T-cell (primary cell): ENCODE data around the gene MICU2. TPM values are rescaled to one million over a fixed set of nuclear protein-coding genes. Genes with fewer than 3 reads are reported as not detected.

ENCODE experiments used
- ATAC-seq, 4 experiments: fragments of 200-7000 bp in 3 of 4; fragments of 150-1000 bp in 1 of 4; cut with Tn5 transposase; replicated peaks in 1 of 4; 1 replicate in 3 of 4; 2 replicates in 1 of 4; pipeline ENCODE4 v1.10.0; 2021; ENCODE audit warnings: moderate library complexity in 3 of 4, mild to moderate bottlenecking in 2 of 4, moderate number of reproducible peaks in 1 of 4
- CTCF ChIA-PET, 2 donors: fragments of 300-600 bp; sonication (Branson Sonifier 250); formaldehyde crosslinking; loops; one replicate each; lab custom pipeline; 2022; ENCODE audit warnings: antibody characterized with exemption in 2 of 2; lab: Charles Lee
- POLR2A ChIA-PET, 2 donors: fragments of 300-600 bp; sonication (Branson Sonifier 250); formaldehyde crosslinking; loops; one replicate each; lab custom pipeline; 2022; ENCODE audit warnings: antibody characterized with exemption in 2 of 2; lab: Charles Lee
- DNase-seq, 35 experiments: peaks; one replicate each; pipeline versions ENCODE4 v3.0.0 to v3.0.0-alpha.2; 2013 to 2023
- H3K27ac ChIP-seq: one replicate; pipeline ENCODE4 v1.5.1; 2013; ENCODE audit warnings: low read length
- H3K27me3 ChIP-seq, 2 experiments: replicated peaks in 1 of 2; 1 replicate in 1 of 2; 2 replicates in 1 of 2; pipeline versions ENCODE4 v1.6.1 to v1.7.0; 2013; ENCODE audit warnings: low read length in 1 of 2, mixed read lengths in 1 of 2; ENCODE audit not compliant: control insufficient read depth in 2 of 2, insufficient read depth in 2 of 2; ENCODE audit errors: extremely low read depth in 1 of 2
- H3K36me3 ChIP-seq, 2 donors: 1 replicate in 1 of 2; 2 replicates in 1 of 2; pipeline versions ENCODE4 v1.6.1 to v1.7.0; 2013; ENCODE audit warnings: low read length in 1 of 2; ENCODE audit not compliant: control insufficient read depth in 2 of 2, insufficient read depth in 1 of 2; ENCODE audit errors: extremely low read depth in 1 of 2
- H3K4me1 ChIP-seq, 2 experiments: 1 replicate in 1 of 2; 2 replicates in 1 of 2; pipeline versions ENCODE4 v1.6.1 to v1.7.0; 2013; ENCODE audit warnings: low read length in 2 of 2, mixed read lengths in 1 of 2; ENCODE audit not compliant: insufficient read depth in 2 of 2, control insufficient read depth in 1 of 2; ENCODE audit errors: extremely low read depth in 1 of 2
- H3K4me3 ChIP-seq, 2 donors: 1 replicate in 1 of 2; 2 replicates in 1 of 2; pipeline versions ENCODE4 v1.5.1 to v1.7.0; 2013; ENCODE audit warnings: mild to moderate bottlenecking in 2 of 2, low read length in 1 of 2, moderate library complexity in 1 of 2; ENCODE audit not compliant: control insufficient read depth in 1 of 2; ENCODE audit errors: extremely low read depth in 1 of 2
- H3K9me3 ChIP-seq: 2 replicates; pipeline ENCODE4 v1.7.0; 2013
- H3K27ac Mint-ChIP-seq, 2 donors: one replicate each; pipeline ENCODE4 v1.8.0; 2020 to 2021; ENCODE audit warnings: mild to moderate bottlenecking in 2 of 2, mixed read lengths in 2 of 2
- H3K27me3 Mint-ChIP-seq, 2 donors: one replicate each; pipeline ENCODE4 v1.8.0; 2021 to 2022; ENCODE audit warnings: mixed read lengths in 2 of 2
- H3K36me3 Mint-ChIP-seq: one replicate; pipeline ENCODE4 v1.8.0; 2021; ENCODE audit warnings: mixed read lengths
- H3K4me1 Mint-ChIP-seq, 3 donors: one replicate each; pipeline ENCODE4 v1.8.0; 2020 to 2022; ENCODE audit warnings: mixed read lengths in 3 of 3, mild to moderate bottlenecking in 1 of 3
- H3K4me3 Mint-ChIP-seq, 3 donors: one replicate each; pipeline ENCODE4 v1.8.0; 2020 to 2022; ENCODE audit warnings: mild to moderate bottlenecking in 3 of 3, mixed read lengths in 3 of 3, moderate library complexity in 3 of 3
- H3K9me3 Mint-ChIP-seq, 3 donors: one replicate each; pipeline ENCODE4 v1.8.0; 2020 to 2022; ENCODE audit warnings: mixed read lengths in 3 of 3
- WGBS: methylation state at CpG from one replicate; pipeline ENCODE4 v1.1.5; 2013; ENCODE audit warnings: missing lambda C conversion rate; ENCODE audit not compliant: insufficient coverage; 5-methylcytosine and 5-hydroxymethylcytosine counted together
- total RNA-seq, 35 experiments: library from RNA in 6 of 35; stranded (reverse) in 6 of 35; fragments of 120-200 nt in 1 of 35; gene quantifications; one replicate each; pipeline versions ENCODE4 v1.2.1 to v1.2.4 and lab custom pipeline; 2013 to 2026

Gene MICU2
- total RNA-seq, 5 donors from 2014 or later (not counting 1 experiment from before 2014, with no cell fraction given) = 30.6 to 40.6 (median 38.6) TPM

- Histone ChIP-seq H3K4me1 (no peaks in the 10 kb centered on the region), H3K36me3 (peaks cover 3 to 11% of the 10 kb centered on the region in 2 donors), H3K27ac (no peak overlapping the region), H3K27me3 (no peaks in the 10 kb centered on the region), H3K9me3 (no peaks in the 10 kb centered on the region), H3K4me3 (no peak overlapping the region)
- CTCF ChIA-PET = no interaction called here
- ATAC-seq (no peak), DNase-seq (no peak)
- peaks cover 43% of the 10 kb centered on the region for H3K36me3 Mint-ChIP-seq
- H3K4me3 Mint-ChIP-seq = no peak overlapping the region
- H3K27ac Mint-ChIP-seq = no peak overlapping the region
- peaks cover 32 to 38% (median 37%) of the 10 kb centered on the region in 3 donors for H3K4me1 Mint-ChIP-seq
- H3K27me3 Mint-ChIP-seq = no peaks in the 10 kb centered on the region
- no peaks in the 10 kb centered on the region for H3K9me3 Mint-ChIP-seq
- POLR2A ChIA-PET = no interaction called here
These were observed 62.7 kb downstream of the MICU2 start for GRCh38 chr13:21541271-21541670.

GRCh38 chr13:21539687-21540086, 64.3 kb downstream of the MICU2 start:
- Histone ChIP-seq H3K9me3 (no peaks in the 10 kb centered on the region), H3K4me1 (no peaks in the 10 kb centered on the region), H3K36me3 (peaks cover 3 to 11% of the 10 kb centered on the region in 2 donors), H3K27me3 (no peaks in the 10 kb centered on the region), H3K27ac (no peak overlapping the region), H3K4me3 (no peak overlapping the region)
- DNase-seq (no peak), ATAC-seq (no peak)
- Mint-ChIP-seq H3K4me3 (no peak overlapping the region), H3K9me3 (no peaks in the 10 kb centered on the region), H3K27me3 (no peaks in the 10 kb centered on the region), H3K4me1 (peaks cover 19 to 28% (median 26%) of the 10 kb centered on the region in 3 donors), H3K36me3 (peaks cover 34% of the 10 kb centered on the region), H3K27ac (no peak overlapping the region)
- ChIA-PET POLR2A (interaction anchor here in 1 of 2 donors (0.6 to 0.7 kb wide), 2 partner anchors 33 to 841 kb away, joined by 3 to 4 read pairs; no protein-coding TSS in a partner anchor), CTCF (no interaction called here)

- ChIA-PET POLR2A (interaction anchor here in 1 of 2 donors (0.5 to 0.7 kb wide), 2 partner anchors 64 to 840 kb away, joined by 3 to 4 read pairs; no protein-coding TSS in a partner anchor), CTCF (no interaction called here)
- Mint-ChIP-seq H3K27me3 (no peaks in the 10 kb centered on the region), H3K4me1 (peaks cover 11 to 21% (median 17%) of the 10 kb centered on the region in 3 donors), H3K4me3 (no peak overlapping the region), H3K27ac (no peak overlapping the region), H3K36me3 (peaks cover 33% of the 10 kb centered on the region), H3K9me3 (no peaks in the 10 kb centered on the region)
- Histone ChIP-seq H3K27ac (no peak overlapping the region), H3K9me3 (no peaks in the 10 kb centered on the region), H3K4me3 (no peak overlapping the region), H3K4me1 (no peaks in the 10 kb centered on the region), H3K27me3 (no peaks in the 10 kb centered on the region), H3K36me3 (peaks cover 3 to 11% of the 10 kb centered on the region in 2 donors)
- ATAC-seq = no peak
- 88% methylated on average over 1 of the region's 1 CpG for WGBS
- DNase-seq = no peak
These were observed 65.2 kb downstream of the MICU2 start for GRCh38 chr13:21538753-21539152.

- no peak overlapping the region for H3K27ac Mint-ChIP-seq
- POLR2A ChIA-PET = interaction anchor here in 1 of 2 donors (0.5 kb wide), 2 partner anchors 44 to 65 kb away, joined by 3 read pairs; no protein-coding TSS in a partner anchor
These were observed 65.7 kb downstream of the MICU2 start for GRCh38 chr13:21538280-21538679.

GRCh38 chr13:21537105-21537504, 66.9 kb downstream of the MICU2 start:
- Mint-ChIP-seq H3K27ac (no peak overlapping the region), H3K36me3 (peaks cover 42% of the 10 kb centered on the region)
- POLR2A ChIA-PET = interaction anchor here in 1 of 2 donors (0.7 kb wide), 1 partner anchor 45 kb away, joined by 9 read pairs; no protein-coding TSS in a partner anchor

More at GRCh38 chr13:21538280-21538679, 65.7 kb downstream of the MICU2 start:
- Histone ChIP-seq H3K27me3 (no peaks in the 10 kb centered on the region), H3K27ac (no peak overlapping the region), H3K9me3 (no peaks in the 10 kb centered on the region), H3K4me3 (no peak overlapping the region), H3K36me3 (peaks cover 3 to 11% of the 10 kb centered on the region in 2 donors), H3K4me1 (no peaks in the 10 kb centered on the region)
- peaks cover 6 to 16% (median 12%) of the 10 kb centered on the region in 3 donors for H3K4me1 Mint-ChIP-seq
- H3K9me3 Mint-ChIP-seq = no peaks in the 10 kb centered on the region
- no peaks in the 10 kb centered on the region for H3K27me3 Mint-ChIP-seq
- DNase-seq (no peak), ATAC-seq (no peak)
- peaks cover 33% of the 10 kb centered on the region for H3K36me3 Mint-ChIP-seq
- CTCF ChIA-PET = no interaction called here
- no peak overlapping the region for H3K4me3 Mint-ChIP-seq
- no CpG with 5 or more reads among the region's 4 CpGs for WGBS

GRCh38 chr13:21534760-21535159, 69.2 kb downstream of the MICU2 start:
- Histone ChIP-seq H3K27me3 (no peaks in the 10 kb centered on the region), H3K27ac (no peak overlapping the region), H3K36me3 (peaks cover 3 to 14% of the 10 kb centered on the region in 2 donors), H3K4me3 (no peak overlapping the region), H3K9me3 (no peaks in the 10 kb centered on the region), H3K4me1 (peaks cover 0 to 5% of the 10 kb centered on the region in 2 experiments)
- ChIA-PET CTCF (no interaction called here), POLR2A (interaction anchor here in 1 of 2 donors (0.5 kb wide), 1 partner anchor 8 kb away, joined by 4 read pairs; no protein-coding TSS in a partner anchor)
- Mint-ChIP-seq H3K4me1 (peaks cover 18 to 30% (median 24%) of the 10 kb centered on the region in 3 donors), H3K36me3 (peaks cover 53% of the 10 kb centered on the region), H3K27me3 (no peaks in the 10 kb centered on the region), H3K9me3 (no peaks in the 10 kb centered on the region), H3K27ac (no peak overlapping the region), H3K4me3 (no peak overlapping the region)
- ATAC-seq (no peak), DNase-seq (no peak)
- no CpG with 5 or more reads among the region's 1 CpG for WGBS

More at GRCh38 chr13:21537105-21537504, 66.9 kb downstream of the MICU2 start:
- WGBS = 82% methylated on average over 1 of the region's 1 CpG
- no peaks in the 10 kb centered on the region for H3K9me3 Mint-ChIP-seq
- CTCF ChIA-PET = interaction anchor here in 1 of 2 donors (0.7 kb wide), 1 partner anchor 39 kb away, joined by 5 read pairs; no protein-coding TSS in a partner anchor
- no peaks in the 10 kb centered on the region for H3K4me1 ChIP-seq
- H3K4me3 ChIP-seq = no peak overlapping the region
- peaks cover 10 to 17% (median 16%) of the 10 kb centered on the region in 3 donors for H3K4me1 Mint-ChIP-seq
- H3K27me3 Mint-ChIP-seq = no peaks in the 10 kb centered on the region
- no peak for ATAC-seq
- no peaks in the 10 kb centered on the region for H3K27me3 ChIP-seq
- no peak overlapping the region for H3K27ac ChIP-seq
- no peak overlapping the region for H3K4me3 Mint-ChIP-seq
- no peak for DNase-seq
- H3K36me3 ChIP-seq = peaks cover 3 to 11% of the 10 kb centered on the region in 2 donors
- H3K9me3 ChIP-seq = no peaks in the 10 kb centered on the region
